ENCODE results near the gene PRKCA.

GRCh38 chr17:66839616-66840015 is 537.2 kb downstream of the PRKCA start:
- TF ChIP-seq RARB (CRISPR knock-in tag; IDR thresholded peaks at IDR 0.05), result no peak
- TF ChIP-seq ZNF70 (CRISPR knock-in tag; IDR thresholded peaks at IDR 0.05), result no peak
- no peak for TF ChIP-seq ZFP30 (CRISPR knock-in tag; IDR thresholded peaks at IDR 0.05)
- no peak for TF ChIP-seq ESRRG (CRISPR knock-in tag; IDR thresholded peaks at IDR 0.05)
- no peak for TF ChIP-seq CSDC2 (CRISPR knock-in tag; IDR thresholded peaks at IDR 0.05)
- TF ChIP-seq PPARA (CRISPR knock-in tag; IDR thresholded peaks at IDR 0.05; ENCODE audit: borderline replicate concordance), result no peak
- TF ChIP-seq TSHZ2 (CRISPR knock-in tag; IDR thresholded peaks at IDR 0.05), result no peak
- no peak for TF ChIP-seq OSR1 (CRISPR knock-in tag; IDR thresholded peaks at IDR 0.05)
- no peak for TF ChIP-seq PATZ1 (CRISPR knock-in tag; IDR thresholded peaks at IDR 0.05; ENCODE audit: borderline replicate concordance)
- TF ChIP-seq ARNTL (CRISPR knock-in tag; IDR thresholded peaks at IDR 0.05; ENCODE audit: borderline replicate concordance, low read depth), result no peak
- no peak for TF ChIP-seq GLIS3 (CRISPR knock-in tag; IDR thresholded peaks at IDR 0.05)
- TF ChIP-seq ZFP3 (CRISPR knock-in tag; IDR thresholded peaks at IDR 0.05), result no peak
